ENCODE results near the gene TP53BP2.
"Not testable (repeated sequence)": the region's sequence is repeated elsewhere in the genome, so short reads cannot be mapped to it uniquely, and the experiment has no call there.

The TP53BP2 gene

DNA sequence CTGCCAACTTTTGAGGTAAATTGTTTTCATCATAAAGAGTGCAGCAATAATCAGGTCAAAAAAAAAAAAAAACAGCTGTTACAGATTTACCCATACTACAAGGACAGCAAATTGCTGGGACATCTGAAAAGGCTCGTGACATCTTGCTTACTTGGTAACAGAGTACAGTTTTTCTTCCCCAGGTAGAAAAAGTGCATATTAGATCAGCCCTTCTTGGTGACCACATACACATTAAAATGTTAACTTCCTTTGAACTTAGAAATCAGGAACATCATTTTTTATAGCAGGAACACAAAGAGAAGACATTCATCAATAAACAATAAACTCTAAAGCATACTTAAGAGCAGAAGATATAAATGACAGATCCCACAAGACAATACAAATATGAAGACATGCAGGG lies 16.1 kb downstream of the TP53BP2 start:
- DNase-seq (ENCODE audit: low read depth, low spot score), result no peak

- DNase-seq (ENCODE audit: low read depth, low spot score), result no peak
Measured at GRCh38 chr1:223828162-223828848, 17.4 kb downstream of the TP53BP2 start.

- DNase-seq (ENCODE audit: low read depth, low spot score), result no peak
Measured at GRCh38 chr1:223827193-223827663, 18.5 kb downstream of the TP53BP2 start.

- DNase-seq (ENCODE audit: low read depth, low spot score), result no peak
Measured at GRCh38 chr1:223825767-223826748, 19.7 kb downstream of the TP53BP2 start.

DNA sequence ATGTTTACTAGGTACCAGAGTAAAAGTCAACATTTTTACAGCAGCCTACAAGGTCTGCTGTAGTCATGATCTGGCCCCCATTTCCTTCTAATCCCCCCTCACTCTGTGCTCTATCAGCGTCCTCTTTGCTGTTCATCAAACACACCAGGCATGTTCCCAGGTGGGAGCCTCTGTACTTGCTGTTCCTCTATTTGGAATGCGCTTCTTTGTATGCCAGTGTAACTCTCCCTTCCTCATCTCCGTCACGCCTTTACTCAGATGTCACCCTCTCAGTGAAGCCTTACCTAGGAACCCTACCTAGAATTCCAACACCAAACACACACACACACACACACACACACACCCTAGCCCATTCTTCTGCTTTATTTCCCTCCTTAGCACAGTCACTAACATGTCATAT lies 21.0 kb downstream of the TP53BP2 start:
- no peak for DNase-seq (ENCODE audit: low read depth, low spot score)

DNA sequence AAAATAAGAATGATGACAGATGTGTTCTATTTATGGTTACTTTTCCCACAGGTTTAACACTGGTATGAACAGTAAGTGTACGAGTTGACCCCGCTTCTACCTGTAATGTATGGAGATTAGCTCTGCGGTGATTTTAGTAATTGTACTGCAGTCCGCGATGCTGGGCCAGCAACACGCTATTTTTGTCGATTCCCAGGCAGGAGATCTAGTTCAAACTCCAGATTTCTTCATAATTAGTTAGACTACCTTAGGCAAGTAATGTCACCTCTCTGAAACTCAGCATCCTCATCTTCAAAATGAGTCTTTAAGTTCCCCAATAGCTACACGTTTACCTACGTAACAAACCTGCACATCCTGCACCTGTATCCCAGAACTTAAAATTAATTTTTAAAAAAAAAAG lies 21.5 kb downstream of the TP53BP2 start:
- no peak for DNase-seq (ENCODE audit: low read depth, low spot score)

GRCh38 chr1:223820971-223821370 lies 24.8 kb downstream of the TP53BP2 start:
- no peak for DNase-seq (ENCODE audit: low read depth, low spot score)

DNA sequence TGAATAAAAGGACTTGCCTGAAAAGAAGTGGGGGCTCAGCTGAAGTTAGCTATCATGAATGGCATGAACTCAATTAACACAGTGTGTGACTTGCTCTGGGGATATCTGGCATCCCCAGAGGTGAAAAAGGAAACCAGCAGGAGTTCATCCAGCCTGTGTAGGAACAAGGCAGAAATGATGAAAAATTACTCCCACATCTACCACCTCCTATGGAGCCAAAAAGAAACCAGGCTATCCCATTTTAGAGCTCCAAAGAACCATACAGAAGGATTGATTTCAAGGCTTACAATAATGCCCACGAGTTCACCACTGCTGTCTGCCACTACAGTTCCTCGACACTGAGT lies 25.3 kb downstream of the TP53BP2 start:
- no peak for DNase-seq (ENCODE audit: low read depth, low spot score)

DNA sequence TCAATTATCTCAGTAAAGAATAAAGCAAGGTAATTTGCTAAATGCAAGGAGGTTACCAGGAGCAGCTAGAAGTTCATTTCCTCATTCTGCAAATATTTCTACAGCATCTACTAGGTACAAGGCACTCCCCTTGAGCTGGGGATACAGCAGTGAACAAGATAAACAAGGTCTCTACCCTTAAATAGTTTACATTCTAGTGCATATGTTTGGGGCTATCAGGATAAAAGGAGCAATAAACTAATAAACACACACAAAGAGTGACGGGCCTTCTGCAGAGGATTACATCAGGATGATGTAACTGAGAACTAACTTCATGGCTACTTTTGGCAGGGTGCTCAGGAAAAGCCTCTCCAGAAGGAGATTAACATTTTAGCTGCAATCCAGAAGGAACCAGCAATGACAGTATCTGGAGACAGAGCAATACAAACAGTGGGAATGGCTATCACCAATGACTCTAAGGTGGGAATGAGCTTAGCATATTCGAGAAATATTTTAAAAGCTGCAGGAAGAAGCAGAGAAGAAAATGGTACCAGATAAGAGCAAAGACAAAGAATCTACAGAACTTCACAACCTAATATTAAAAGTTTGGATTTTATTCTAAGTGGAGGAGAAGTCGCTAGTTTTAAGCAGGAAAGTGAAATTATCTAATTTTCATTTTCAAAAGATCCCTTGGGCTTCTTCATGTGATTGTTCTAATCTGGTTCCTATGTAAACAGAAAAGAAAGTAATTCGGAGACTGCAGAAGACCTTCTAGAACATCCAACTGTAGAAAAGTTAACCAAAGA lies 25.8 kb downstream of the TP53BP2 start:
- no peak for DNase-seq (ENCODE audit: low read depth, low spot score)

DNA sequence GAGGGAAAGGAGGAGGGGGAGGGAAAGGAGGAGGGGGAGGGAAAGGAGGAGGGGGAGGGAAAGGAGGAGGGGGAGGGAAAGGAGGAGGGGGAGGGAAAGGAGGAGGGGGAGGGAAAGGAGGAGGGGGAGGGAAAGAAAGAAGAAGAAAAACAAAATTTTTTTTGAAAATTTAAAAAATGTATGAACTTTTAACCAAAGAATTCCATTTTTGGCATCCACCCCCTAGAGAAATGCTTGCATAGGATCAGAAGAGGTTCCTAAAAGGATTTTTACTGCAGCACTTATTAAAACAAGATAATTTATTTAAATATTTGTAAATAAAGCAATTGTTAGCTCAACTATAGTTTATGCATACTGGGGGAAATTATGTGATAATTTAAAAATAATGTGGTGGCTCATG lies 28.5 kb downstream of the TP53BP2 start:
- DNase-seq (ENCODE audit: low read depth, low spot score), result not testable (repeated sequence)

- no peak for DNase-seq (ENCODE audit: low read depth, low spot score)
Measured at GRCh38 chr1:223815865-223816264, 29.9 kb downstream of the TP53BP2 start.

DNA sequence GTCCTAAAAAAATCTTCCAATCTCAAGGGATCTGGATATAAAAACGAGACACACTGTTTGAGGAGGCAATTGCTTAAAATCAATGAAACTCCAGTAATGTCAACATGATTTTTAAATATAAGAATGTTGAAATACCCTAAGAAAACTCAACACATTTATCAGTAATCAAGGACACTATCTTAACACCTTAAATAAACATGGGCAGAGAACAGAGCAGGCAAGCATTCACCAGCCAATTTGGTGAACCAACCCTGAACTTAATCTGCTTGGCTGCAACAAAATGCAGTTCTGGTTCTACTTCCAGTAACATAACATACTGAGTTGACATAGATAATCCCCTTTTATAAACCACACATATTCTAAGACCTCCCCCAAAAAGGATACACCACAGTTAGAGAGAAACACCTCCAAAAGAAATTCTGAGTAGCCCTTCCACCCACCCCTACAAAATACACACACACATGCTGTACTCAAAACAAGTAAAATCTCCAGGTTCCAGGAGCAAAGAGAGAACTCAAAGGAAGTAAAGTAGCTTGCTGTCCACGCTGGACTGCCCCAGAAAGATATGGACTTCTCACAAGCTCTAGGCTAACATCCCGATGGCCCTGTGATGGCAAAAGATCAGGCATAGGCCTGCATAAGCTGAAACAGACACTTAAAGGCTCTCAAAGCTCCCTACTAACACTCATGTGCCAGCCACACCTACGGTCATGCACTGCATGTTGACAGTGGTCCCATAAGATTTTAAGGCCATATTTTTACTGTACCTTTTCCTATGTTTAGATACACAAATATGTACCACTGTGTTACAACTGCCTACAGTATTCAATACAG lies 30.5 kb downstream of the TP53BP2 start:
- no peak for DNase-seq (ENCODE audit: low read depth, low spot score)

- DNase-seq (ENCODE audit: low read depth, low spot score), result no peak
Measured at GRCh38 chr1:223813645-223814044, 32.1 kb downstream of the TP53BP2 start.

GRCh38 chr1:223811634-223812101 lies 34.1 kb downstream of the TP53BP2 start:
- no peak for DNase-seq (ENCODE audit: low read depth, low spot score)

- no peak for DNase-seq (ENCODE audit: low read depth, low spot score)
Measured at GRCh38 chr1:223810586-223810985, 35.2 kb downstream of the TP53BP2 start.

- not testable (repeated sequence) for DNase-seq (ENCODE audit: low read depth, low spot score)
Measured at GRCh38 chr1:223809905-223810304, 35.8 kb downstream of the TP53BP2 start.

- no peak for DNase-seq (ENCODE audit: low read depth, low spot score)
Measured at GRCh38 chr1:223803211-223803610, 42.5 kb downstream of the TP53BP2 start.

- no peak for DNase-seq (ENCODE audit: low read depth, low spot score)
Measured at GRCh38 chr1:223802602-223803001, 43.1 kb downstream of the TP53BP2 start.

- DNase-seq (ENCODE audit: low read depth, low spot score), result no peak
Measured at GRCh38 chr1:223802032-223802431, 43.7 kb downstream of the TP53BP2 start.

GRCh38 chr1:223796210-223796609 lies 49.5 kb downstream of the TP53BP2 start:
- DNase-seq (ENCODE audit: low read depth, low spot score), result no peak

All from activated naive CD8-positive, alpha-beta T cell treated with anti-CD3 and anti-CD28 coated beads, Interleukin-2, amount 50 U/mL, for 16 hours (primary cell).